ENCODE measurements around the gene GFI1.
"Not testable (repeated sequence)": the region's sequence is repeated elsewhere in the genome, so short reads cannot be mapped to it uniquely, and the experiment has no call there.

The GFI1 gene

DNA sequence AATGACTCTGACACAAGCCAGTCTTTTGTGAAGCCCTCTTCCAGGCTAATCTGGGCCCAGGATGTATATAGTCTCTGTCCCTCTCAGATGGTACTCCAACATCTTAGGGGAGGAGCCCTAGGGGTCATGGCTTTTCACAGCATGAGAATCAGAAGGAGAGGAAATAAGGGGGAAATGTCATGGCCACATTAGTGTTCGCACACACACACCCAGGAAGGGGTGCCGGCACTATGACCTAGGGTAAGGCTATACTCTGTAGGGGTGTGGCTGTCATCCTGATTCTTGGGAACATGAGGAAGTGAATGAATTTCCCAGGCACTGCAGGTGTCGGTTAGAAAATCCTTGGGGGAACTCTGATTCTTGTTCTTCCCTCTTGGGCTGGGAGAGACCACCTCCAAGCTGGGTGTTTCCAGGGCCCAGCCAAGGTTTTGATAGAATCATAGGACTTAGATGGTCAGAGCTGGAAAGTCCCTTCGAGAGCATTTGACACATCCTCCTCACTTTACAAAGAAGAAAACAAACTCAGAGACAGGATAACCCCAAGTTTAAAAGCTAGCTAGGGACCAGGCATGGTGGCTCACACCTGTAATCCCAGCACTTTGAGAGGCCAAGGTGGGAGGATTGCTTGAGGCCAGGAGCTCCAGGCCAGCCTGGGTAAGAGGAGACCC, 22.0 kb downstream of the GFI1 start:
- no peak for DNase-seq

DNA sequence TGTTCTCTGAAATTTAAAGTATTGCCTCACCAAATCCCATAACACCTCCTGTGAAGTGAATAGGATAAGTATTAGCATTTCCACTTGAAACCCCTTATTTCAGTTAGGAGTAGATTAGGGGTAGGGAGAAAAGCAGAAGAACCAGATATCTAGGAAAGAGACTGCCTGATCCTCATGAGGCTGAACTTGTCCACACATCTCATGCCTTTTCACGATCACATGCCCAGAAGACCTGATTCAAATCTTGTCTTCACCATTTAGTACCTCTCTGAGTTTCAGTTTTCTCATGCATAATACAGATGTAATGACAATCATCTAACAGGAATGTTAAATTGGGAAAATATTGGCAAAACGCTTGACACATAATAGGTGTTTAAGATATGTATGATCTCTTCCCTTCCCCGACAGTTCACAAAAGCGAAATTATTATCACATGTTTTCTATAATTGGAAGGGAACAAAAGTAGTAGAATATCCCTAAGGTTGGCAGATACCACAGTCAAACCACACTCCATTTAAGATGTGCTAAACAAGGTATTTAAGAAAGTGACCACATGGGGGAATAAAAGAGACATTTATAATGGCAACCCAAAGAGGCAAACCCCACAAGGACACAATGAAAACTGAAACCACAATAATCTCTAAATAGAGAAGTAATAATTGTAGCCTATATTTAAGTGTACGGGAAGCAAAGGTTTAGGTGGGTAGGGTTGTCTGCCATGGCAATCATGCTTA, 25.2 kb downstream of the GFI1 start:
- DNase-seq = no peak

DNA sequence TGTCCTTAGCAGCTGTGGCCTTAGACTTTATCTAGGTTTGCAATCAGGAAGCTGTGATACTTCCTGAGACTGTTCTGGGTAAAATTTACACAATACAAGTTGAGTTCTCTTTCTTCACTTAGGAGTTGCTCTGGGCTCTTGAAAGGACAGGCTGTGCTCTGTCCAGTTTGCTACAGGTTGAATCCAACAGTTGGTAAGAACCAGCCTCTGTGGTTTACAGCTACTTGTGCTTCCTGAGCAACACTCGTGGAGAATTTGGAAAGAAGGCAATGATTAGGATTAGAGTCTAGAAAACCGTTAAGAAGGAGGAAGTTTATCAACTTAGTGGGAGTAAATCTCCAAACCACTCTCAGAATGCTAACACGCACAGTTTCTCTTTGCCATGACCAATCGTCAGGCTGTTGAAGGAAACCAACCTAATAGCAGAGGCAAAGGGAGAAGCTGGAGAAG, 26.8 kb downstream of the GFI1 start:
- DNase-seq = no peak

DNA sequence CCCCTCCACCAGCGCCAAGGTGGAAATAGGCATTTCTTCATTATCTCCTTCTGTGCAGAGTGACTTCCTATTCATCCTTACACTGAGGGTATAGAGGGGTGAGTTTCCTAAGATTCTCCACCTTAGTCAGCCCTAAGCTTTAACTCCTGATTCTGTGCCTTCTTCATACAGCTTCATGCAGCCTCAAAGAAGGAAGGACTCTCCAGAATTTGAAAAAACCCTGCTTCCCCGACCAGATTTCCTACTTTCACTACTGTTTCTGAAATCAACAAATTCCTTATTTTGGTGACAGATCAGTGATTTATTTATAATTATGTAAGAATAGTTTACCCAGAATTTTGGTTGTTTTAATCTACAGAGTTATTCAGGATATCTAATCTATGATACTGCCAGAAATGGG, 28.6 kb downstream of the GFI1 start:
- DNase-seq = no peak

DNA sequence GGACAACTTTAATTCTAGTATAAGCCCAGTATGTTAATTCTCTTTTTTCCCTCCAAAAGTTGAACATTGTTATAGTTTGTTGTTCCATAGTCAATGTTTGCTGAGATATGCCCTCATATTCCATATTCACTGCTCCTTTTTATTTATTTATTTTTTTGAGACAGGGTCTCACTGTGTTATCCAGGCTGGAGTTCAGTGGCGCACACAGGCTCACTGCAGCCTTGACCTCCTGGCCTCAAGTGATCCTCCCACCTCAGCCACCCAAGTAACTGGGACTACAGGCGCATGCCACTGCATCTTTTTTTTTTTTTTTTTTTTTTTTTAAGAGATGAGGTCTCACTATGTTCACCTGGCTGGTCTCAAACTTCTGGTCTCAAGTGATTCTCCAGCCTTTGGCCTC, 38.7 kb downstream of the GFI1 start:
- no peak for DNase-seq

DNA sequence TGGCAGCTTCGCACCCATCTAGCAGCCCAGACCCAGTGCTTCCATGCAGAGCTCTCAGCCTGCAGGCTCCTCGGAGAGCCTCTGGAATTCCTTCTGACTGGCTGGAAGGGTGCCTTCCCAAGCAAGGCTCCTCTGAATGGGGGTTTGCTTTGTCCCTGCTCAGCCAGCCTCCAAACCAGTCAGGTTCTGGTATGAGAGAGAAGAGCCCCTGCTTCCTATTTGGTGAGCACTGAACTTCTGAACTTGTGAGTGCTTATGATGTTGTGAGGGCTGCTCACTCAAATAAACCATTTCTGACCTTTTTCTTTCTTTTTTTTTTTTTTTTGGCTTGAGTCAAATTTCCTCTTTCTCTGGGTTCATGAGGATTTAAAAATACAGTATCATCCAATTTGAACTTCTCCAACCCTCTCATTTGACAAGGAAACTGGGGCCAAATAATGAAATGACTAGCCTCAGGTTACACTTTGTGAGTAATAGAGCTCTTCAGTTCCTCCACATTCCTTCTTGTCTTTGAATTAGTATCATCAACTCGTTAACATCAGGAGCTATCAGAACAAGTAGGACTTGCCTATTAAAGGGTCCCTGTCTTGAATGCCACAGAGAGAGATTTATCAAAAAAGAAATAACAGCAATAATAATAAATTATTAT, 39.6 kb downstream of the GFI1 start:
- no peak for DNase-seq

DNA sequence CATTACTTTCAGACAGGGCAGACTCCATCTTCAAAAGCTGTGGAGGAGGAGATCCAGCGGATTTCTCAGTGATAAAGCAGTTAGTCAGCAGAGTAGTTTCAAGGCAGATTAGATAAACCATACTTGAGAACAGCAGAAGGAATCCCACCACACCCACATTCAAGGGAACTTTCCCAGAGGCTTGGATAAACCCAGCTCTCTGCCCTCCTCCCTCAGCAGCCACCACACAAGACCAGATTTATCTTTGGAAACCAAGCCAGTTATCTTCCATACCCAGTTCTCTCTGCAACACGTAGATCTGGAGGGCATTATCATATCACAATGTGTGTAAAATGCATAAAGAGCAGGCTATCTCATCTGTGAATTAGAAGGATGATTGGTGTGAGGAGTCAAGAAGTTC, 40.2 kb downstream of the GFI1 start:
- no peak for DNase-seq

DNA sequence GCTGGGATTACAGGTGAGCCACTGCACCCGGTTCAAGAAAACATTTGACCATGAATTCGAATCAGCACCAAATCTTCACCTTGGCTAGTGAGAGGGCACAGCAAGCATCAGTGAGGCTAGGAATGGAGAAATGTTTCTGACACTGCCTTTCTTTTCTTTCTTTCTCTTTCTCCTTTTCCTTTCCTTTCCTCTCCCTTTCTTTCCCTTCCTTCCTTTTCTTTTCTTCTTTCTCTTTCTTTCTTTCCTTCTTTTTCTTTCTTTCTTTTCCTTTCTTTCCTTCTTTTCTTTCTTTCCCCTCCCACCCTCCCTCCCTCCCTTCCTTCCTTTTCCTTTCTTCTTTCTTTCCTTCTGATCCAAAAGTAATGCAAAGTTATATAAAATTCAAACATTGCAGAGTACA, 40.9 kb downstream of the GFI1 start:
- DNase-seq = no peak

DNA sequence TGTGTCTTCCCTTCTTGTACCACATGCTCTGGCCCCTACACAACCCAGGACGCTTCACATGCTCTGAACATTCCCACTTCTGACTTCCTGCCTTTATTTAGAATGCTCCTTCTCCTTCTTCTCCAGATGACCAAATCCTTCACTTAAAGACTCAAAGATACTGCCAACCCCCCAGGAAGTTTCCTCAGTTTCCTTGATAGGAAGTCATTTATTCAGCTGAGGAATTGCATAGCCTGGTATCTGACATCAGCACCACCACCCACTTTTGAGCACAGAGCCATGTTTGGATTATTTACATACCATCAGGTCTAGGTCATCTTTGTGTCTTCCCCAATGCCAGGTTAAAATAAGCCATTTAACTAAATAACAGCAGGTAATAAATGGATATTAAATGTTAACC, 42.4 kb downstream of the GFI1 start:
- DNase-seq = no peak

DNA sequence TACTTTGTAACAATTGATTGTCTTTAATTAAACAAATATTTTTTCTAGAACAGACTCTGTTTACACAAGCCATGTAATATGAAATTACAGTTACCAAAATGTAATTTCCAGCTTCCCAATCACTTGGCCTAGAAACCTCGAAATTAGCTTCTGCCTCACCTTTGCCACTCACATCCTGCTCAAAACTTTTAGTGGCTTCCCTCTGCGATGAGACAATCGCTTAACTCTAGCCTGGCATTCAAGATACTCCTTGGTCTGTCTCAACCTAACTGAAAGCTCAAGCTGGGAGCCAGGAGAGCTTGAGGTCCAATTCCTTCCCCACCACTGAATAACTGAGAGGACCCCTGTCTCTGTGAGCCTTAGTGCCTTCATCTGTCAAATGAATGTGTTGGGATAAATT, 42.8 kb downstream of the GFI1 start:
- DNase-seq = no peak

DNA sequence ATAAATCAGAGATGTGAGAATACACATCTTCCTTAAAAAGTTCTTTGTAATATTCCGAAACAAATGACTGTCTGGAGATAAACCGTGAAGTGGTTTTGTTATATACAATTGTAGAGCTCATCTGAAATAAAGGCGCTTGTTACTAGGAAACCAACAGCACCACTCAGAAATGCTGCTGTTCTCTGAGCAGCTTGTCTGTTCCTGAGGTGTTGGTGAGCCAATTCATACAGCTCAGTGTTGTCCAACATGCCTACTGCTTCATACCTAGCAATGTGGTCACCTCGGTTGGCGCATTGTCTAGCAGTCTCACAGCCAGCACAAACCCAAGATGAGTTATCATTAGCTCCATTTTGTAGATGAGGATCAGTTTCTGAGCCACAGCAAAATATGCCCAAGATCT, 44.4 kb downstream of the GFI1 start:
- DNase-seq = no peak

DNA sequence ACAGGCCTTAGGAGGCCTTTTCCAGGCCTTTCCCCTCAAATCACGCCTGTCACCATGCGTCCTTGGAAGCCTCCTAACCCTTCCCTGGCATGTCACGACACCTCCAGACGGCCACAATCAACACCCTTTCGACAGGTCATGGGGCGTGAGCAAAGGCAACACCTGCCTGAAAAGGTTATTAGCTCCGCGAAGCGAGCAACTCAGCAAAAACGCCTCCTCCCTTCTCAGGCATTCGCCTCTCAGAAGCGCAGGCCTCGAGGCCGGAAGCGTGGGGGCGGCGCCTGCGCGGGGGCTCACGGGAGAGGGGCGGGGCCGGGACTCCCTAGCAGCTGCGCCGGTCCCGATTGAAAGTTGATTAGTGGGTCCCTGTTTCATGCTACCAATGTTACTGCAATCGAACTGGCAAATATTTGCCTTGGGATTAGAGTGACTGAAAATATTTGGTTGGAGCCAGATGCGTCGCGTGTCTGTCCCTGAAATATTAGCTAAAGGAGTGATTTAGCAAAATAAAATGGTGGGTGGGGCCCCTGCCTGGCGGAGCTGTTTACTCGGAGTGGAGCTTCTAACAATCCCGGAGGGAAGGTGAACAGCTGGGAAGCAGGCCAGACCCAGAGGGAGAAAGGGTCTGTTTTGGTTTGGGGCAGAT, 44.9 kb downstream of the GFI1 start:
- no peak for DNase-seq

DNA sequence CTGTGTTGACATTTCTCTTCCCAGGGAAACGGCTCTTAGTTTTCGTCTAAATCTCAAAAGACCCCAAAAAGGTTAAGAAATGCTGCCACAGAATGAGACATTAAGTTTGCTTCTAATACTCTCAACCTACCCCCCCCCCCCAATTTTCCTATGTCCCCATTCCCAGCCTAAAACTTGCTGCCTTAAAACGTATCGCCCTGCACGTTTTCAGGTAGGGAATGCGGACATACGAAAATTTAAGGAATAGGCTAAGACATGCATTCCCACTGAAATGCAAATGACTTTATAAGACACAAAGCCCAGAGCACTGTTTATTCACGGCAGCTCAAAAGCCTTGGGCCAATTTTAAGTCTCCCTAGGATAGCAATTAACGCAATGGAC, 45.4 kb downstream of the GFI1 start:
- DNase-seq = no peak

DNA sequence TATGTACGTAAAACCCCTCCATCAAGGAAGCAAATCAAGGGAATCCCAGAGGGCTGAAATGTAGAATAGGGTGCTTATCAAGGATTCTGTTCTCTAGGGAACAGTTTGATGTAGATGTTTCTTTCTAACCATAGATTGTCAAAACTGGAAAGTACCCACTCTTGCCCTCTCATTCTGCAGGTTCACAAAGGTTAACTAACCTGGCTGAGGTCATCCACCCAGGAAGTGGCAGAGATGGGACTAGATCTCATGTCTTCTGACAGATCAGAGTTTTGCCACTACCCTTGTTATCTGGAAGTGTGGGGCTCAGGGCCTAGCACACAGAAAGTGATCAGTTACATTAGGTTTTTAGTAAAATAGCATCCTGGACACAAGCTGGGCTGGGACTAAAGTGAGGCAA, 47.4 kb downstream of the GFI1 start:
- no peak for DNase-seq

DNA sequence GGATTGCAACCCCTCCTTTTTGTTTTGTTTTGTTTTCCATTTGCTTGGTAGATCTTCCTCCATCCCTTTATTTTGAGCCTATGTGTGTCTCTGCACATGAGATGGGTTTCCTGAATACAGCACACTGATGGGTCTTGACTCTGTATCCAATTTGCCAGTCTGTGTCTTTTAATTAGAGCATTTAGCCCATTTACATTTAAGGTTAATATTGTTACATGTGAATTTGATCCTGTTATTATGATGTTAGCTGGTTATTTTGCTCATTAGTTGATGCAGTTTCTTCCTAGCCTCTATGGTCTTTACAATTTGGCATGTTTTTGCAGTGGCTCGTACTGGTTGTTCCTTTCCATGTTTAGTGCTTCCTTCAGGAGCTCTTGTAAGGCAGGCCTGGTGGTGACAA, 52.2 kb downstream of the GFI1 start:
- not testable (repeated sequence) for DNase-seq

DNA sequence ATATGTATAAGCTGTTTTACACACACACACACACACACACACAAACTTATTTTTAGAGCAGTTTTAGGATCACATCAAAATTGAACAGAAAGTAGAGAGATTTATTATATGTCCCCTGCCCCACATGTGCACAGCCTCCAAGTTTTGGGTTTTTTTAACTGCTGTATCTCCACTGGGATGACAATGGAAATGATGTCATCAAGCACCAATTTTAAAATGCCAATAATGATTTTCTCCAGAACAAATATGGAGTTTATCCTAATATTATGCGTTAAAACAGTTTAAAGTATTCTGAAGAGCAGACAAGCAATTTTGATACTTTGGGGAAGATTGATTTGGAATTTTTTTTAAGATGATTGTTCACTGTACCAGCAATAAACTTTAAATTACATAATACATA, 56.7 kb downstream of the GFI1 start:
- DNase-seq = no peak

DNA sequence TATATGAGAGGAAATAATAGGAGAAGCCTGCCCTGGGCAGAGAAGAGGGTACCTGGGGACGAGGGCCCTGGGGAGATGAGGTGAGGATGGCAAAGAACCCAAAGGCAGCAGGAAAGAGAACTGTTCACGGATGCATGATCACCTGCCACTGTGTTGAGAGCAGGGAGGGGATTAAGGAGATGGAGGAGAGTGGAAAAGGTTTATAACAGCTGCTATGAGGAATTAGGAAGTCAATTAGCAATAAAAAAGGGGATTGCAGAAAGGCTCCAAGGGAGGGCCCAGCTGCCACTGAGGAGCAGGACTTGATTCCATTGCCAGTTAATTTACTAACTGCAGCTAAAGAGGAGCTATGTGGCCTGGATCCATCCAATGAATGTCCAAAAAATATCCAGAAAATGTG, 61.1 kb downstream of the GFI1 start:
- DNase-seq = no peak
